ENCODE data around the gene RNF39.

DNA sequence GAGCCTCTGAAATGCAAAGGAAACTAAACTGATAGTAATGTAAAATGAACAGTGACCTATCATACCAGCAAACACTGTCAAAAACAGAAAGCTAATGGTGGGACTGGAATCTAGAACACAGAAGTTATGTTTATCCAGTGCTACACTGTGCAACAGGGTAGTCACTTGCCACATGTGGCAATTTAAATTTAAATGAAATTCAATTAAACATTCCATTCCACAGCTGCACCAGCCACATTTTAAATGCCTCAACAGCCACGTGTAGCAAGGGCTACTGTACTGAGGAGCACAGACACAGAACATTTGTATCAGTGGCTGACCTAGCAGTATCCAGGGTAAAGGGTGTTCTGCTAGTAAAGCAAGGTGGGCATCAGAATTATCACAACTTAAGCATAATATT is 20.1 kb downstream of the RNF39 start:
- TF ChIP-seq POLR2A (IDR thresholded peaks at IDR 0.05; ENCODE audit: low read depth, low read length) (no peak), TAF1 (IDR thresholded peaks at IDR 0.05; ENCODE audit: borderline replicate concordance, low read depth, low read length) (no peak)

Data from GM12892 (cell line).